ENCODE data around the gene MALT1. TPM values are rescaled to one million over a fixed set of nuclear protein-coding genes. Genes with fewer than 3 reads are reported as not detected.

MALT1 gene
- total RNA-seq (2014; rRNA removed; shearing (Covaris generic)) (16.3 and 18.8 TPM in 2 replicates), polyA plus RNA-seq (2016; fragmentation: Nextera tagmentation; extraction: Ambion mirVana) (5.2 and 5.4 TPM in 2 replicates)
- long read RNA-seq, full-length matches to known transcripts: 3 of 5 reads
- long read RNA-seq, partial matches to known transcripts: 2 of 5 reads
- long read RNA-seq, other reads (novel, unspliced or antisense): 0 of 5 reads

GRCh38 chr18:58671111-58671631, at the start of gene MALT1:
MALT1 (plus strand) TSS chr18:58671465; CDS start chr18:58671644, 179 bp downstream.
- no peak for TF ChIP-seq EZH2phosphoT487 (IDR thresholded peaks at IDR 0.05; ENCODE audit: unreplicated experiment)
- no peak for TF ChIP-seq REST (IDR thresholded peaks at IDR 0.05; ENCODE audit: unreplicated experiment)
- peak; percentile 90 for TF ChIP-seq POLR2AphosphoS5 (IDR thresholded peaks at IDR 0.05; ENCODE audit: low read depth)
- Mint-ChIP-seq H3K4me3 (peak within 1 kb of the TSS; percentile 89), H3K27ac (peak within 1 kb of the TSS; percentile 94)

GRCh38 chr18:58624011-58624410, 47.3 kb upstream of the MALT1 start:
- Mint-ChIP-seq H3K36me3 (ENCODE audit: low read depth) (no peaks in the 10 kb centered on the region), H3K4me3 (no peak overlapping the region), H3K27ac (no peak overlapping the region), H3K9me3 (no peaks in the 10 kb centered on the region; the same call in 2 of the 3 replicates), H3K27me3 (ENCODE audit: insufficient read depth, low read depth, poor library complexity) (peaks cover 7% of the 10 kb centered on the region), H3K4me1 (peaks cover 25% of the 10 kb centered on the region; the same call in 2 of the 3 replicates)
- H3K9me2 ChIP-seq (ENCODE audit: insufficient read depth): no peaks in the 10 kb centered on the region
- DNase-seq (ENCODE audit: low spot score): no peak
- no peak overlapping the region for H3K4me2 ChIP-seq
- ATAC-seq: no peak
- no peaks in the 10 kb centered on the region for H3K36me3 ChIP-seq (ENCODE audit: insufficient read depth)
- H3K4me1 ChIP-seq (ENCODE audit: insufficient read depth): peaks cover 6% of the 10 kb centered on the region
- no peak overlapping the region for H3K4me3 ChIP-seq
- H2AFZ ChIP-seq: 0 out of 2 replicates have a peak overlapping the region, but pooled peaks have one; percentile 56
- no peak overlapping the region for H3K27ac ChIP-seq (ENCODE audit: low read depth)
- 0 out of 2 replicates have a peak, but pooled peaks cover 2% of the 10 kb centered on the region for H3F3A ChIP-seq (replicated peaks; ENCODE audit: low read depth)
- no peaks in the 10 kb centered on the region for H3K79me2 ChIP-seq (replicated peaks; ENCODE audit: insufficient read depth)
- no peaks in the 10 kb centered on the region for H4K20me1 ChIP-seq (replicated peaks; ENCODE audit: insufficient read depth)
- TF ChIP-seq ETS1 (IDR thresholded peaks at IDR 0.05) (no peak), ZNF462 (CRISPR knock-in tag; IDR thresholded peaks at IDR 0.05) (no peak), EZH2phosphoT487 (IDR thresholded peaks at IDR 0.05; ENCODE audit: unreplicated experiment) (no peak), JUNB (IDR thresholded peaks at IDR 0.05; ENCODE audit: unreplicated experiment) (no peak), ZNF331 (CRISPR knock-in tag; IDR thresholded peaks at IDR 0.05; ENCODE audit: low read depth) (no peak), NANOG (IDR thresholded peaks at IDR 0.05; ENCODE audit: borderline replicate concordance) (no peak)
- no peaks in the 10 kb centered on the region for H3K27me3 ChIP-seq (ENCODE audit: insufficient read depth)

More at GRCh38 chr18:58671111-58671631, at the start of gene MALT1:
- peak; percentile 93 for DNase-seq (ENCODE audit: low spot score)
- Mint-ChIP-seq H3K36me3 (ENCODE audit: low read depth) (no peaks in the 10 kb centered on the region; the same call in 2 of the 3 replicates), H3K9me3 (no peaks in the 10 kb centered on the region), H3K27me3 (ENCODE audit: insufficient read depth, low read depth, poor library complexity) (peaks cover 9% of the 10 kb centered on the region), H3K4me1 (peaks cover 21% of the 10 kb centered on the region)
- ATAC-seq: peak; percentile 83
- Histone ChIP-seq H3K36me3 (ENCODE audit: insufficient read depth) (no peaks in the 10 kb centered on the region), H3K9me2 (ENCODE audit: insufficient read depth) (no peaks in the 10 kb centered on the region), H2AFZ (peak within 1 kb of the TSS; percentile 92), H3F3A (replicated peaks; ENCODE audit: low read depth) (peaks cover 15% of the 10 kb centered on the region), H3K4me3 (peak within 1 kb of the TSS; percentile 90), H3K4me2 (peak within 1 kb of the TSS; percentile 81), H3K4me1 (ENCODE audit: insufficient read depth) (peaks cover 22% of the 10 kb centered on the region), H4K20me1 (replicated peaks; ENCODE audit: insufficient read depth) (no peaks in the 10 kb centered on the region; the same call in 1 of the 2 replicates), H3K27me3 (ENCODE audit: insufficient read depth) (no peaks in the 10 kb centered on the region), H3K79me2 (replicated peaks; ENCODE audit: insufficient read depth) (peaks cover 37% of the 10 kb centered on the region), H3K27ac (ENCODE audit: low read depth) (peak within 1 kb of the TSS; percentile 88)
